ENCODE measurements around the gene DNAJC1. TPM values are rescaled to one million over a fixed set of nuclear protein-coding genes. Genes with fewer than 3 reads are reported as not detected.

Gene DNAJC1
- total and polyA plus RNA-seq, 2 of the 4 experiments (the other 2 are of a cell fraction), result 12.7 to 13.3 TPM

DNA sequence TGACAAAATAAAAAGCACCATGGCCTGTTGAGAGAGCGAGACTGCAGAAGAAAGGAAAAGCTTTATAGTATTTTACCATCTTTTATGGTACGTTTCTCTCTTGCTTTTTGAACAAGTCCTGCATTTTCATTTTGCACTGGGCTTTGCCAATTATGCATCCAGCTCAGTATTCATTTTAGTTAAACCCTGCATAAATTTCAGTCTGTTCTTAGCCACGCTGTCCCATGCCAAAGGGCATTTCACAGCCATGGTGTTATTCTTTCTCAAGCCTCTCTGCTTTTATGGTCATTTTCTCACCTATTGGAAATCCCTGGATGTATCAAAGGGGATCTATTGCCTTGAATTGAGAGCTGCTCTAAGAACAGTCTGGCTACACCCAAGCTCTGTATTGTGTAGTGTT lies 30.8 kb upstream of the DNAJC1 start:
- dilution Hi-C loops (cut with HindIII; ENCODE audit: low sequenced_read_pairs, unreplicated experiment), result no loop called here
- TF ChIP-seq RAD21 (IDR thresholded peaks at IDR 0.05; ENCODE audit: low read length) (no peak), RFX5 (IDR thresholded peaks at IDR 0.05; ENCODE audit: low read depth, low read length) (no peak), POLR2A (IDR thresholded peaks at IDR 0.05; ENCODE audit: low read depth, low read length) (no peak), MXI1 (IDR thresholded peaks at IDR 0.05; ENCODE audit: borderline replicate concordance, low read depth, low read length) (no peak), CEBPB (IDR thresholded peaks at IDR 0.05; ENCODE audit: low read depth, low read length) (no peak), SMC3 (IDR thresholded peaks at IDR 0.05; ENCODE audit: low read depth, low read length) (no peak), RCOR1 (IDR thresholded peaks at IDR 0.05; ENCODE audit: insufficient replicate concordance, low read length) (no peak), CHD1 (IDR thresholded peaks at IDR 0.05; ENCODE audit: low read depth, low read length) (no peak), MAFK (IDR thresholded peaks at IDR 0.05; ENCODE audit: low read depth, low read length) (no peak), BHLHE40 (IDR thresholded peaks at IDR 0.05; ENCODE audit: low read depth, low read length) (no peak)
- TF ChIP-seq, protein P1, sequence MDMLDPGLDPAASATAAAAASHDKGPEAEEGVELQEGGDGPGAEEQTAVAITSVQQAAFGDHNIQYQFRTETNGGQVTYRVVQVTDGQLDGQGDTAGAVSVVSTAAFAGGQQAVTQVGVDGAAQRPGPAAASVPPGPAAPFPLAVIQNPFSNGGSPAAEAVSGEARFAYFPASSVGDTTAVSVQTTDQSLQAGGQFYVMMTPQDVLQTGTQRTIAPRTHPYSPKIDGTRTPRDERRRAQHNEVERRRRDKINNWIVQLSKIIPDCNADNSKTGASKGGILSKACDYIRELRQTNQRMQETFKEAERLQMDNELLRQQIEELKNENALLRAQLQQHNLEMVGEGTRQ (IDR thresholded peaks at IDR 0.05; ENCODE audit: low read depth, low read length), result no peak
- TF ChIP-seq, protein P2, sequence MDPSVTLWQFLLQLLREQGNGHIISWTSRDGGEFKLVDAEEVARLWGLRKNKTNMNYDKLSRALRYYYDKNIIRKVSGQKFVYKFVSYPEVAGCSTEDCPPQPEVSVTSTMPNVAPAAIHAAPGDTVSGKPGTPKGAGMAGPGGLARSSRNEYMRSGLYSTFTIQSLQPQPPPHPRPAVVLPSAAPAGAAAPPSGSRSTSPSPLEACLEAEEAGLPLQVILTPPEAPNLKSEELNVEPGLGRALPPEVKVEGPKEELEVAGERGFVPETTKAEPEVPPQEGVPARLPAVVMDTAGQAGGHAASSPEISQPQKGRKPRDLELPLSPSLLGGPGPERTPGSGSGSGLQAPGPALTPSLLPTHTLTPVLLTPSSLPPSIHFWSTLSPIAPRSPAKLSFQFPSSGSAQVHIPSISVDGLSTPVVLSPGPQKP (IDR thresholded peaks at IDR 0.05; ENCODE audit: borderline replicate concordance, low read depth, low read length), result no peak
- CTCF ChIA-PET, result no interaction called here

More for the DNA sequence above, 30.8 kb upstream of the DNAJC1 start:
- in situ Hi-C loops (cut with MboI; ENCODE audit: low sequenced_read_pairs), result no loop called here
- Histone ChIP-seq H4K5ac (ENCODE audit: low read depth, low read length) (no peak overlapping the region), H2BK120ac (ENCODE audit: low read depth, low read length) (no peak overlapping the region), H3K4ac (ENCODE audit: low read depth, low read length) (no peak overlapping the region), H3K4me3 (ENCODE audit: insufficient read depth, low read depth, low read length) (no peak overlapping the region), H3K14ac (replicated peaks; ENCODE audit: low read depth, low read length) (no peak overlapping the region), H3K27ac (ENCODE audit: insufficient read depth, low read length) (no peak overlapping the region), H4K91ac (ENCODE audit: insufficient read depth, low read depth, low read length) (no peak overlapping the region), H3K9me3 (ENCODE audit: control insufficient read depth, insufficient read depth, low read length) (no peaks in the 10 kb centered on the region), H3K9ac (ENCODE audit: low read depth, low read length) (no peak overlapping the region), H3K36me3 (ENCODE audit: control insufficient read depth, insufficient read depth, low read length) (no peaks in the 10 kb centered on the region), H3K18ac (ENCODE audit: low read depth, low read length) (no peak overlapping the region), H3K4me2 (ENCODE audit: low read depth, low read length) (no peak overlapping the region), H2BK20ac (ENCODE audit: low read depth, low read length) (no peak overlapping the region), H3K56ac (ENCODE audit: extremely low read depth, insufficient read depth, low read length) (no peak overlapping the region), H2AK9ac (replicated peaks; ENCODE audit: low read depth, low read length, poor library complexity) (no peak overlapping the region), H3K23ac (ENCODE audit: low read depth, low read length) (no peak overlapping the region), H3K79me1 (ENCODE audit: low read depth in 1 of 2, low read length in 2 of 2) (no peaks in the 10 kb centered on the region), H2BK5ac (ENCODE audit: low read depth, low read length, poor library complexity, severe bottlenecking) (no peak overlapping the region), H4K8ac (ENCODE audit: low read depth in 2 of 2, low read length in 2 of 2) (no peak overlapping the region), H3K9me1 (ENCODE audit: insufficient read depth, low read length) (no peaks in the 10 kb centered on the region), H2AFZ (replicated peaks; ENCODE audit: low read length, poor library complexity) (no peak overlapping the region), H2BK15ac (ENCODE audit: low read depth, low read length) (no peak overlapping the region), H3K4me1 (ENCODE audit: control insufficient read depth, insufficient read depth, low read length) (no peaks in the 10 kb centered on the region), H2AK5ac (ENCODE audit: low read depth, low read length) (no peak overlapping the region), H4K20me1 (ENCODE audit: insufficient read depth, low read length) (no peaks in the 10 kb centered on the region), H3K27me3 (ENCODE audit: control insufficient read depth, insufficient read depth, low read length) (no peaks in the 10 kb centered on the region; the same call in 1 of the 2 replicates)
- DNase-seq, result no peak
- WGBS, 2 experiments (ENCODE audit: extremely low coverage in 2 of 2, insufficient read length in 1 of 2), result no CpG with 5 or more reads among the region's 3 CpGs
- intact Hi-C loops (cut with micrococcal nuclease), result no loop called here
- POLR2A ChIA-PET (ENCODE audit: unreplicated experiment), result no interaction called here
- BruUV-seq (replicated peaks), result no TSS peak
- ATAC-seq (ENCODE audit: low read depth), result no peak

Data from IMR-90 (cell line).